MCF 10A (cell line): ENCODE data around the gene MYB. TPM values are rescaled to one million over a fixed set of nuclear protein-coding genes. Genes with fewer than 3 reads are reported as not detected.

ENCODE experiments used
- BruUV-seq: library from RNA; stranded (reverse); fragments of 400-500 nt; replicated peaks from 2 replicates; lab custom pipeline; 2021; lab: Mats Ljungman, UMichigan
- CTCF ChIA-PET: fragments of 300-600 bp; sonication (Branson Sonifier 250); formaldehyde crosslinking; extraction: SDS; loops from one replicate; lab custom pipeline; 2021; ENCODE audit warnings: antibody characterized with exemption, inconsistent platforms; lab: Yijun Ruan, JAX
- POLR2A ChIA-PET: fragments of 300-600, 350-650 bp; sonication (Branson Sonifier 250); formaldehyde crosslinking; extraction: SDS; loops from one replicate; lab custom pipeline; 2020; ENCODE audit warnings: antibody characterized with exemption, inconsistent platforms; lab: Yijun Ruan, JAX
- DNase-seq: peaks from one replicate; pipeline ENCODE4 v3.0.0-alpha.2; 2018; ENCODE audit not compliant: unreplicated experiment
- H3K27ac Mint-ChIP-seq: one replicate; pipeline ENCODE4 v1.8.0; 2022; ENCODE audit warnings: mild to moderate bottlenecking, low read depth, mixed read lengths; ENCODE audit not compliant: unreplicated experiment
- H3K27me3 Mint-ChIP-seq: one replicate; pipeline ENCODE4 v1.8.0; 2022; ENCODE audit warnings: mixed read lengths; ENCODE audit not compliant: insufficient read depth, unreplicated experiment
- H3K36me3 Mint-ChIP-seq: one replicate; pipeline ENCODE4 v1.8.0; 2022; ENCODE audit warnings: mild to moderate bottlenecking, moderate library complexity, mixed read lengths; ENCODE audit not compliant: insufficient read depth, unreplicated experiment
- H3K4me1 Mint-ChIP-seq: one replicate; pipeline ENCODE4 v1.8.0; 2022; ENCODE audit warnings: mixed read lengths; ENCODE audit not compliant: insufficient read depth, unreplicated experiment
- H3K4me3 Mint-ChIP-seq: one replicate; pipeline ENCODE4 v1.8.0; 2022; ENCODE audit warnings: mild to moderate bottlenecking, moderate library complexity, mixed read lengths; ENCODE audit not compliant: unreplicated experiment
- H3K9me3 Mint-ChIP-seq: one replicate; pipeline ENCODE4 v1.8.0; 2022; ENCODE audit warnings: mixed read lengths; ENCODE audit not compliant: unreplicated experiment
- intact Hi-C: fragments of 100-400 bp; cut with micrococcal nuclease; formaldehyde crosslinking; loops from 2 replicates; pipeline ENCODE4 v1.14.1; 2022
- total RNA-seq: library from RNA; stranded (reverse); gene quantifications from 2 replicates; pipeline ENCODE4 v1.2.3, GENCODE V29; 2022
- TF ChIP-seq, protein P1 (sequence below): fragments of 200-600 bp; IDR thresholded peaks from one replicate; pipeline ENCODE4 v1.8.0; 2022; ENCODE audit warnings: antibody characterized with exemption, mild to moderate bottlenecking; ENCODE audit not compliant: unreplicated experiment

MYB gene
- total RNA-seq, 1 experiment from 2014 or later = not detected

DNA sequence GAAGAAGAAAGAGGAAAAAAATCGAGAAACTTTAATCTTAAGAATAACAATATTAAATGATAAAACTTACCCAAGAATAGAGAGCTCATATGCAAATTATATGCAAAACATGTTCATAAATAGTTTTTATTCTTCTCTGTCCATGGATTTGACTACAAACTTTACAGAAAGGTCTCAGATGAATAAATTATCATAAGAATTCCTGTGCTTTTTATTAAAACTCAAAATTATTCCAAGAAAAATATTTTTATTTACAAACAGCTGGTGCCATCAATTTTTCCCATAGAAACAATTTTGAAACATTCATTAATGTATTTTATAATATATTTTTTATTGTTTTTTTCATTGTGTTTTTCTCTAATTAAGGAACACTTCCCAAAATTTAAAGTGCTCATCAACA, 12.1 kb downstream of the MYB start:
- TF ChIP-seq, protein P1, sequence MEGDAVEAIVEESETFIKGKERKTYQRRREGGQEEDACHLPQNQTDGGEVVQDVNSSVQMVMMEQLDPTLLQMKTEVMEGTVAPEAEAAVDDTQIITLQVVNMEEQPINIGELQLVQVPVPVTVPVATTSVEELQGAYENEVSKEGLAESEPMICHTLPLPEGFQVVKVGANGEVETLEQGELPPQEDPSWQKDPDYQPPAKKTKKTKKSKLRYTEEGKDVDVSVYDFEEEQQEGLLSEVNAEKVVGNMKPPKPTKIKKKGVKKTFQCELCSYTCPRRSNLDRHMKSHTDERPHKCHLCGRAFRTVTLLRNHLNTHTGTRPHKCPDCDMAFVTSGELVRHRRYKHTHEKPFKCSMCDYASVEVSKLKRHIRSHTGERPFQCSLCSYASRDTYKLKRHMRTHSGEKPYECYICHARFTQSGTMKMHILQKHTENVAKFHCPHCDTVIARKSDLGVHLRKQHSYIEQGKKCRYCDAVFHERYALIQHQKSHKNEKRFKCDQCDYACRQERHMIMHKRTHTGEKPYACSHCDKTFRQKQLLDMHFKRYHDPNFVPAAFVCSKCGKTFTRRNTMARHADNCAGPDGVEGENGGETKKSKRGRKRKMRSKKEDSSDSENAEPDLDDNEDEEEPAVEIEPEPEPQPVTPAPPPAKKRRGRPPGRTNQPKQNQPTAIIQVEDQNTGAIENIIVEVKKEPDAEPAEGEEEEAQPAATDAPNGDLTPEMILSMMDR = no peak
- DNase-seq = no peak
- no TSS peak for BruUV-seq
- H3K4me3 Mint-ChIP-seq = no peak overlapping the region
- ChIA-PET CTCF (no interaction called here), POLR2A (interaction anchor here (0.7 kb wide), 2 partner anchors 10 to 1924 kb away, joined by 3 to 4 read pairs; no protein-coding TSS in a partner anchor)
- intact Hi-C loops = no loop called here
- H3K27ac Mint-ChIP-seq = no peak overlapping the region
- H3K27me3 Mint-ChIP-seq = no peaks in the 10 kb centered on the region
- no peaks in the 10 kb centered on the region for H3K36me3 Mint-ChIP-seq
- H3K4me1 Mint-ChIP-seq = no peaks in the 10 kb centered on the region
- H3K9me3 Mint-ChIP-seq = no peaks in the 10 kb centered on the region

DNA sequence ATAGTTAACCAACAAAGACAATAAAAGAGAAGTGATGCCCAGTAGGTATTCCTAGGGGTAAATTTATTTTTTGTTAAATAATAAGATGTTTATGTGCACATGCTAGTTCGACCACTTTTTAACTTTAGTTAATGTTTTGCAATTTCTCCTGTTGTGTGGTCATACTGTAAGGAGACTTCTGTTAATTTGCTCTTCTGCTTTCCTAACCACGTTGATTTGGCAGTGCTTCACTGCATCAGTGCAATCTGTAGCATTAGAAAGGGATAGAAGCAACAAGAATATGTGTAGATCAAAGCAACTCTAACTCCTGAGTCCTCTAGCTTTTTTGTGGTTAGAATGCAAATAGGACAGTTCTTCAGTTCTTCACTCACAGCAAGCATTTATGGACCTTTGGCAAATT, 13.9 kb downstream of the MYB start:
- no peaks in the 10 kb centered on the region for H3K27me3 Mint-ChIP-seq
- CTCF ChIA-PET = no interaction called here
- intact Hi-C loops = no loop called here
- no peak overlapping the region for H3K27ac Mint-ChIP-seq
- H3K4me3 Mint-ChIP-seq = no peak overlapping the region
- no peaks in the 10 kb centered on the region for H3K9me3 Mint-ChIP-seq
- H3K4me1 Mint-ChIP-seq = no peaks in the 10 kb centered on the region
- no peak for DNase-seq
- H3K36me3 Mint-ChIP-seq = no peaks in the 10 kb centered on the region
- POLR2A ChIA-PET = no interaction called here
- no TSS peak for BruUV-seq
- TF ChIP-seq, protein P1 = no peak

DNA sequence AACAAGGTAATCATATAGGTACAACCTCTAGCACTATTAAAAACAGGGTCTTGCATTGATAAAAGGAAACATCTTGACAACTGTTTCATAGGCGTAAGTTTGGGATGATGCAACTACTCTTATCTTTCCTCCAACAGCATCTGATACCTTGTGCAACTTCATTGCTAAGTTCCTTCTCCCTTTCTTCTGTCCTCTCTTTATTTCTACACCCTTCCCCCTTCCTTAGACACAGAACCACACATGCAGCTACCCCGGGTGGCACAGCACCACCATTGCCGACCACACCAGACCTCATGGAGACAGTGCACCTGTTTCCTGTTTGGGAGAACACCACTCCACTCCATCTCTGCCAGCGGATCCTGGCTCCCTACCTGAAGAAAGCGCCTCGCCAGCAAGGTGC, 14.4 kb downstream of the MYB start:
- ChIA-PET CTCF (interaction anchor here (0.9 kb wide), 1 partner anchor 11 kb away, joined by 4 read pairs; no protein-coding TSS in a partner anchor), POLR2A (no interaction called here)
- H3K4me1 Mint-ChIP-seq = no peaks in the 10 kb centered on the region
- H3K36me3 Mint-ChIP-seq = no peaks in the 10 kb centered on the region
- intact Hi-C loops = no loop called here
- no peaks in the 10 kb centered on the region for H3K9me3 Mint-ChIP-seq
- TF ChIP-seq, protein P1 = no peak
- H3K4me3 Mint-ChIP-seq = no peak overlapping the region
- no peak overlapping the region for H3K27ac Mint-ChIP-seq
- DNase-seq = no peak
- BruUV-seq = no TSS peak
- H3K27me3 Mint-ChIP-seq = no peaks in the 10 kb centered on the region

DNA sequence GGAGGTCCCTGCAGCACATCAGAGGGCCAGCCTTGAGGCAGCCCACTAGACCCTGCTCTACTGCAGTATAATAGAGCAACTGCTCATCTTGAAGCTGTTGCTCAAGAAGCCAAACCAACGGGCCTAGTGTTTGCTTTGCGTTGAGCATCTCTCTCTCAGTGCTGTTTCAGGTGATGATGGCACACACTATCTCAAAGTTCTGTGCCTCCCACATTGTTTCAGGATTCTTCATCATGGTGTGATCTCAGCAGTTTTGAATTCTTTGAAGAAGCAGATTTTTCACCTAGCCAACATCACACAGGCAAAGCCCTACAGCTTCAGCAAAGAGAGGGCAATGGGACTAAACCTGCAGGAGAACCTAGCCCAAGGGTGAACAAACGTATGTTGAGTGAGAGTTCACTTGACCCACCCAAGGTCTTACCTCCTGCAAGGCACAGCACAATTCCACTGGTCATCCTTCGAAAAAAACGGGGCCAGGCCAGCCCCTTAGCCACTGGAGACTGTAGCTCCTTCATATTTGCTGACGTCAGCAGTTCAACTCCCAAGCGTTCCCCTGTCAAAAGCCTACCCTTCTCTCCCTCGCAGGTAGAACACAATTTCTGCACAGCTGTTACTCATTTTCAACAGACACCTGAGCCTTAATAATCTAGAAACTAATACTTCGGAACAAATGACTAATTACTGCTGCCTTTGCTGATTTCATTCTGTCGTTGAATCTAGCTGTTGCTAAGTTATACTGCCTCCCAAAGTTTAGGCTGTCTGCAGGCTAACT, 15.8 kb downstream of the MYB start:
- POLR2A ChIA-PET = interaction anchor here (0.7 kb wide), 1 partner anchor 9 kb away, joined by 3 read pairs; no protein-coding TSS in a partner anchor
- TF ChIP-seq, protein P1 = no peak
- Mint-ChIP-seq H3K27ac (no peak overlapping the region), H3K9me3 (no peaks in the 10 kb centered on the region), H3K4me3 (no peak overlapping the region), H3K27me3 (no peaks in the 10 kb centered on the region), H3K36me3 (no peaks in the 10 kb centered on the region), H3K4me1 (no peaks in the 10 kb centered on the region)
- DNase-seq = no peak
- intact Hi-C loops = no loop called here
- BruUV-seq = no TSS peak
- CTCF ChIA-PET = interaction anchor here (0.8 kb wide), 1 partner anchor 9 kb away, joined by 3 read pairs; no protein-coding TSS in a partner anchor
